ENCODE measurements around the gene FNDC3B.

DNA sequence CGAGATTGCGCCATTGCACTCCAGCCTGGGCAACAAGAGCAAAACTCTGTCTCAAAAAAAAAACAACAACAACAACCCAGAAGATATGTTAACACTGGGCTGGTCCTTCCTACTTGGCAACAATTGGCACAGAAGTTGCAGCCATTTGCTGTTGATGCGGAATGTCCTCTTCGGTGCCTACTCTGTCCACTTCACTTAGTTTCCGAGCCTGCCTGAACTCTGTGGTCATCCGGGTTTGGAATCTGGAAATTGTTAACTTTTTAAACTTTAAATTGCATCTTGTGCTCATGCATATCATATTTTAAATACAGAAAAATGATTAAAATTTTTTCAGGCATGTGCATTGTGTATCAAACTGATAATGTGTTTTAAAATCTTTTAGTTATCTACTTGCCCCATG is 81.5 kb downstream of the FNDC3B start:
- TF ChIP-seq POLR2AphosphoS5 (IDR thresholded peaks at IDR 0.05; ENCODE audit: low read depth, low read length) (no peak), SIN3A (IDR thresholded peaks at IDR 0.05; ENCODE audit: borderline replicate concordance, insufficient read depth, low read length) (no peak)
- TF ChIP-seq, protein P1, sequence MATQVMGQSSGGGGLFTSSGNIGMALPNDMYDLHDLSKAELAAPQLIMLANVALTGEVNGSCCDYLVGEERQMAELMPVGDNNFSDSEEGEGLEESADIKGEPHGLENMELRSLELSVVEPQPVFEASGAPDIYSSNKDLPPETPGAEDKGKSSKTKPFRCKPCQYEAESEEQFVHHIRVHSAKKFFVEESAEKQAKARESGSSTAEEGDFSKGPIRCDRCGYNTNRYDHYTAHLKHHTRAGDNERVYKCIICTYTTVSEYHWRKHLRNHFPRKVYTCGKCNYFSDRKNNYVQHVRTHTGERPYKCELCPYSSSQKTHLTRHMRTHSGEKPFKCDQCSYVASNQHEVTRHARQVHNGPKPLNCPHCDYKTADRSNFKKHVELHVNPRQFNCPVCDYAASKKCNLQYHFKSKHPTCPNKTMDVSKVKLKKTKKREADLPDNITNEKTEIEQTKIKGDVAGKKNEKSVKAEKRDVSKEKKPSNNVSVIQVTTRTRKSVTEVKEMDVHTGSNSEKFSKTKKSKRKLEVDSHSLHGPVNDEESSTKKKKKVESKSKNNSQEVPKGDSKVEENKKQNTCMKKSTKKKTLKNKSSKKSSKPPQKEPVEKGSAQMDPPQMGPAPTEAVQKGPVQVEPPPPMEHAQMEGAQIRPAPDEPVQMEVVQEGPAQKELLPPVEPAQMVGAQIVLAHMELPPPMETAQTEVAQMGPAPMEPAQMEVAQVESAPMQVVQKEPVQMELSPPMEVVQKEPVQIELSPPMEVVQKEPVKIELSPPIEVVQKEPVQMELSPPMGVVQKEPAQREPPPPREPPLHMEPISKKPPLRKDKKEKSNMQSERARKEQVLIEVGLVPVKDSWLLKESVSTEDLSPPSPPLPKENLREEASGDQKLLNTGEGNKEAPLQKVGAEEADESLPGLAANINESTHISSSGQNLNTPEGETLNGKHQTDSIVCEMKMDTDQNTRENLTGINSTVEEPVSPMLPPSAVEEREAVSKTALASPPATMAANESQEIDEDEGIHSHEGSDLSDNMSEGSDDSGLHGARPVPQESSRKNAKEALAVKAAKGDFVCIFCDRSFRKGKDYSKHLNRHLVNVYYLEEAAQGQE (IDR thresholded peaks at IDR 0.05; ENCODE audit: insufficient read depth in 1 of 2, low read depth in 2 of 2, low read length in 2 of 2): no peak

Data from PFSK-1 (cell line).